Neural progenitor cell (in vitro differentiated cells): ENCODE measurements around the gene CAST.

ENCODE experiments used
- CTCF ChIP-seq: fragments of 200-600 bp; sonication (generic); IDR thresholded peaks from 2 replicates; pipeline ENCODE4 v1.5.1; 2017; ENCODE audit warnings: antibody characterized with exemption, mild to moderate bottlenecking
- EZH2 ChIP-seq: fragments of 200-600 bp; sonication (generic); IDR thresholded peaks from 2 replicates; pipeline ENCODE4 v1.6.1; 2017; ENCODE audit warnings: antibody characterized with exemption, mild to moderate bottlenecking, moderate library complexity

- TF ChIP-seq CTCF (no peak), EZH2 (no peak)
Observed at GRCh38 chr5:96680759-96681470, 18.7 kb downstream of the CAST start.
